Neural progenitor cell (in vitro differentiated cells): Measurements from ENCODE around the gene SEBOX.

Experiments
- CTCF ChIP-seq: fragments of 200-600 bp; sonication (generic); IDR thresholded peaks from 2 replicates; pipeline ENCODE4 v1.5.1; 2017; ENCODE audit warnings: antibody characterized with exemption, mild to moderate bottlenecking
- EZH2 ChIP-seq: fragments of 200-600 bp; sonication (generic); IDR thresholded peaks from 2 replicates; pipeline ENCODE4 v1.6.1; 2017; ENCODE audit warnings: antibody characterized with exemption, mild to moderate bottlenecking, moderate library complexity

- no peak for TF ChIP-seq CTCF
- no peak for TF ChIP-seq EZH2
Measured at GRCh38 chr17:28397275-28397674, 32.3 kb upstream of the SEBOX start.
